Measurements from ENCODE around the gene HLX.

HLX gene

GRCh38 chr1:220926146-220926545 lies 46.9 kb downstream of the HLX start:
- no peak for DNase-seq

- DNase-seq = no peak
Observed at GRCh38 chr1:220927442-220927841, 48.2 kb downstream of the HLX start.

GRCh38 chr1:220928320-220928719 lies 49.1 kb downstream of the HLX start:
- DNase-seq = no peak

- DNase-seq = no peak
Observed at GRCh38 chr1:220928725-220929300, 49.6 kb downstream of the HLX start.

- no peak for DNase-seq
Observed at GRCh38 chr1:220929304-220929703, 50.1 kb downstream of the HLX start.
